ENCODE measurements around the gene STAT5A.

DNA sequence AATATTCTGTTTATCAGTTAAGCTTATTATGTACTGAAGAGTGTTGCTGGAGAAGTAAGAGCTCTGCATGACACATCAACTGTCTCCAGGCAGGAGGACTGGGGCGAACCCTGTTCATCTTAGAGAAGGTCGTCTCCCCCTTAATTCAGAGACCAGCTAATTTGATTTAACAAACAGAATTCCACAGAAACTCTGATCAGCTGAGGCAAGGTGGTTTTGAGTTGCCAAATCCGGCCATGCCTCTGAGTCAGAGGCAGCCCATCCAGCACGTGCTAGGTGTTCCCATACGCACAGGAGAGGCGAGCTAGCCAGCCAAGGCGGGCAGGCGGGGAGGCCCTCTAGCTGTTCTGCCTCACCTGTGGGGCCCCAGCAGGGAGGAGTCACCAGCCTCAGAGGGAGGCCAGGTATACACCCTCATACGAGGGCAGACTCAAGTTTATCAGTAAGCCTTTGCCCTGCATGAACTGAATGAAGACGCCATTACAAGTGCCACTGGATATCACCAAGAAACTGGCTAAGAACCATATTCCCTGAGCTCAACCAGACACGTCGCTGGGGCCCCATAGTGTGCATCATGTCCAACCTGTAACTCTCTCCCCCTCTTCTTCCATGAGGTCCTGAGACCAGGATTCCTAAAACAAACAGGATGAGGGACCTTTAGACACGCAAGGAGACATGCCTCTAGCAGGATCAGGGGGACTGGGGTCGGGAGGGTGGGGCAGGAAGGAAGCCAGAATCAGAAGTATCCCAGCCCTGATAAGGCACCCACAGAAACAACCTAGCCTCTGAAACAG is 25.7 kb downstream of the STAT5A start:
- TF ChIP-seq USF2 (IDR thresholded peaks at IDR 0.05; ENCODE audit: borderline replicate concordance, low read depth, low read length) (no peak), CTCF (IDR thresholded peaks at IDR 0.05) (no peak), FOXJ3 (CRISPR knock-in tag; IDR thresholded peaks at IDR 0.05) (no peak), POLR2AphosphoS5 (IDR thresholded peaks at IDR 0.05; ENCODE audit: low read depth, low read length) (no peak), EP300 (IDR thresholded peaks at IDR 0.05; ENCODE audit: borderline replicate concordance in 1 of 2, low read depth in 1 of 2, low read length in 1 of 2) (no peak)
